ENCODE data around the gene MTTP.

MTTP gene

DNA sequence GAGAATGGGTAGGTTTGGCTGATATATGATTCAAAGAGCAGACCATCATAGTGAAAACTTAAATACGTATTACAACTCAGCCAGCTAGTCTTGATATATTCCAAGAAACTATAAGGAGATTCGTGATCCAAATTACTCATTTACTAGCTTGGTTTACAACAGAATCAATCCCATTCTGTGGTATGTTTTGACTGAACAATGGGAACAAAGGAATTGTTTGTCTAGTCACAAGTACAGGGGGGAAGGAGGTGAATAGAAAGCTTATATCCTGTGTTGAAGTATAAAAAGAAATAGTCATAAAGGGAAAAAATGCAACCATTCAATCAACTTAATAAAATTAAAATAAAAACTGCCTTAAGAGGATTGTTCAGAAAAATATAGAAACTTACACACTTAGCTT lies 66.1 kb downstream of the MTTP start:
- no peak for DNase-seq (ENCODE audit: low read depth in 1 of 2, low spot score in 1 of 2)

DNA sequence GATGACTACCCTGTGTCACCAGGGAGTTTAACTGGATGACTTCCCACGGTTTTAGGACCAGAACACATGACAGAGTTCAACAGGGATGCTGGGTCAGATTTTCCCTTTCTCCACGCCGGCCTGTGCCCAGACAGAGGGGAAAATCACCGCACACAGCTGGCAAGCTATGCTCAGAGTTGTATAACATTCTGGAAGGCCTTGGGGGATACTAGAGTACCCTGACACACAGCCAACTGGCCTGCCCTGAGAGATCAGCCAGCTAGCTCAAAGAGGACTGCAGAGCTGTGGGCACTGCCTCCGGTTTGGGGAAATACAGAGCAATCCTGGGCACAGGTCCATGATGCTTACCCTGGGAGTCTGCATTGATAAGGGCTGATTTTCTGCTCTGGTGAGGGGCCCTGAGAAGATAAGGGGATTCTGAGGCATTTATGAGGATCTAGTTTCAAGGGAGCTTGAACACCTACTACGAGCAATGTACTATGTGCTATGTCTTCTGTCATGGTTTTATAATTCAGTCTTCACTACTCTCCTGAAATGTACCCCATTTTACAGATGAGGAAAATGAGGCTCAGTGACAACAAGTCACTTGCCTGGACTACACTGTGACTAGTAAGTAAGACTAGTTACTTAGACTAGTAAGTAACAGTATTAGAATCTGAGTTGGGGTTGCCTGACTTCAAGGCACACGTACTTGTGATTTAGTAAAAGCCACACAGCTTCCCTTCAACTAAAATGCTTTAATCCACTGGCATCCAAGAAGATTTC lies 68.3 kb downstream of the MTTP start:
- no peak for DNase-seq (ENCODE audit: low read depth in 1 of 2, low spot score in 1 of 2)

DNA sequence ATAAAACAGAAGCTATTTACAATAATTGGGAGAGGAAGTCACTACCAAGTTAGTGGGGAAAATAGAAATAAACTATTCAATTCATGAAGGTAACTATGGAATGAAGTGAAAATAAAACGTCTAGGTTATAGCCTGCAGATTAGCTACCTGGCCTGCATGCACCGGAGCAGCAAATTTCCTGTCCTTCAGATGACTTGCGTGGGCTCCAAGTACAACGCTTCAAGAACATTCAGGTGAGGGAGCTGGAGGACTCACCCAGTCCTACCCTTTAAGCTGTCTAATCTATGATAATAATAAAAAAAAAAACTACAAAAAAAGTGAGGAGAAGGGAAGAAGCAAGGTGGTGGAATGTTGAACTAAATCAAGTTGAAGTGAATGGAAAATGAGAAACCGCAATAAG lies 69.8 kb downstream of the MTTP start:
- DNase-seq (ENCODE audit: low read depth in 1 of 2, low spot score in 1 of 2): no peak

DNA sequence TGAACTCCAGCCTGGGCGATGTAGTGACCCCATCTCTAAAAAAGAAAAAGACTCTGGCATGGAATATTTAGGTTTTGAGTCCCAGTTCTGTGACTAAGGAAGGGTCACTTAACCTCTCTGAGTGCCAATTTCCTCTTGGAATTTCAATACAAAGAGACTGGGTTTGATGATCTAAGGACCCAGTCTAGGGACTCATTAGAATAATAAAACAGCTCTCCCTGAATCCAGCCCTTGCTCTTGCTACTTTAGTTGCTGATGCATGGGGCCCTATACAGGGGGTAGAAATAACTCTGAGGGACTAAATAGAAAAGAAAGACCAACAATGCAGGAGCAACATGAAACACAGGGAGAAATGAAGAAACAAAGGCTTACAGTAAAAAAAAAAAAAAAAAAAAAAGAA lies 70.4 kb downstream of the MTTP start:
- DNase-seq (ENCODE audit: low read depth in 1 of 2, low spot score in 1 of 2): no peak

DNA sequence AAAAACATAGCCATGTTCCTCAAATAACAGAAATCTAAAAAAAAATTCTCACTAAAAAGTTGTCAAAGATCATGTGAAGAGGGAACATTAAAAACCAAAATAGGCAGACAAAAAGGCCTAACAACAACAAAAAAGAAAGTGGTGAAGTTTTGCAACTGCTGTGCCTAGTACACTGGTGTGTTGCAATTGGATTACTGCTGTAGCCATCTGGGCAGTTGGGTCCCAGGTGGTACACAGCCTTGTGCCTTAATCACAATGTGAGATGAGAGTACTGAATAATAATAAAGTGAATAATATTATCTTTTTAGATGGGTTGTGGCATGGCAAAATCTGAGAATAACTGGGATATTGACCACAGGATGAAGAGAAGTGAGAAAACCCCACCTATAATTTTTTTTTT lies 71.0 kb downstream of the MTTP start:
- no peak for DNase-seq (ENCODE audit: low read depth in 1 of 2, low spot score in 1 of 2)

DNA sequence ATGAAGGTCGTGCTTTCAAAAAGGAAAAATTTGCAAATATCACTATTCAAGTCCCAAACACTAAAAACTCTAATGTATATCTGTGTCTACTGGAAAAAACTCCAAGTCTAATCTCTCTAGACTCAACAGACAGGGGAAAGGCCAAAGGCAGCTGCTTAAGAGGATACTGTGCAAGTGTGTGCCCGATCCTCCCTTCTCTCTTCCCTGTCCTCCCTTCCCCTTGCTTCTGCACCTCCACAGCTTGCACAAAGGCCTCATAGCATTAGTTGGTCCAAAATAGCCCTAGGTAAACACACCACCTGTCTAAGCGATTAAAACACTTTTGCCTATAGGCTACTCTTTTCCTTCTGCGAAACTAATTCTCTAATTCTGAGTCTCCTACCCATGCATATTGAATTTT lies 72.4 kb downstream of the MTTP start:
- no peak for DNase-seq (ENCODE audit: low read depth in 1 of 2, low spot score in 1 of 2)

DNA sequence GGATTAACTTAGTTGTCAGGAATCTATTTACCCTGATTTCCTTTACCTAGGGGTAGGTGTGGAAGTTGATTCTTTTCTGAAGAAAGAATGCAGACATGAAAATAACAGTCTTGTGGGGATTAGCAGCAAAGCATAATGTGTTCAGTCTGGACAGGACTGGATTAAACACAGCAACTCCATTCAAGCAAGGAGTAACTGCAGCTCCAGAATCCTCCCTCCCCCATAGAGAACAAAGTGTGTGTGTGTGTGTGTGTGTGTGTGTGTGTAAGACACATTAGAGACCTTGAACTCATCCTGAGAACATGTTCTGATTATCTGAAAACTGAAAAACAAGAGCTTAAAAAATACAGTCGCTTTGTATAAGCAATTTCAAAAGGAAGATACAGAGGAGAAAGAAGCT lies 73.7 kb downstream of the MTTP start:
- DNase-seq (ENCODE audit: low read depth in 1 of 2, low spot score in 1 of 2): no peak

DNA sequence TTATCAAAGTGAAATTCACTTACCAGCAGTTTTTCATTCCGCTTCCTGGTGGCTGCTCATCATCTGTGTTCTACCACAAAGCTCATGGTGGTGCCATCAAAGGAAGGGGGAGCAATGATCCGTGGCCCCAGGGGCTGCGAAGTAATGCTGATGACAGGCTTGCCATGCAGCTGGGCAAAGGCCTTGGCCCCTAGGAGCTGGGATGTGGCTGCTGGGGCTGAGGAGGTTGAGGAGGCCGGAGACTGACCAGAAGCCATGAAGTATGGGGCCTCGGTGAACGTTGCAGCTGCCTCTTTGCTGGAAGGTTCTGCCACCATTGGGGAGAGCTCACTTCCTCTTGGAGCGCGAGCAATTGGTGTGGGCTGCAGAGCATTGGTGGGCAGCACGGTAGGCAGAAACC lies 74.6 kb downstream of the MTTP start:
- DNase-seq (ENCODE audit: low read depth in 1 of 2, low spot score in 1 of 2): no peak

DNA sequence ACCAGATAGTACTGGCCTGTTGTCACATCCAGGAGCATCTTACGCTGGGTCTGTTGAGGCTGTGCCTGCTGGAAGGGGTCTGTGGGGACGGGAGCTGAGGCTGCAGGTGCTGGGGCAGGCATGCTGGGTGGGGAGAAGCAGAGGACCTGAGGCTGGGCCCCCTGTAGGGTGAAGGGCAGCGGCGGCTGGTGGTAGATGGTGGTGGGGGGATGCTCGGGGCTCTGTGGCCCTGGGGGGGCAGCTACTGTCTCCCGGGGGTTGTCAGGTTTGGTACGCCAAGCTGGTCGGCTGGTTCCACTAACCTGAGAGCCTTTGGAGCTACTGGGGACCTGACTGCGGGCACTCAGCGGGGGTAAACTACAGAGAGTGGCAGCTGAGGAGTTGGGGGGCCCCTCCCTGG lies 75.2 kb downstream of the MTTP start:
- DNase-seq (ENCODE audit: low read depth in 1 of 2, low spot score in 1 of 2): no peak

DNA sequence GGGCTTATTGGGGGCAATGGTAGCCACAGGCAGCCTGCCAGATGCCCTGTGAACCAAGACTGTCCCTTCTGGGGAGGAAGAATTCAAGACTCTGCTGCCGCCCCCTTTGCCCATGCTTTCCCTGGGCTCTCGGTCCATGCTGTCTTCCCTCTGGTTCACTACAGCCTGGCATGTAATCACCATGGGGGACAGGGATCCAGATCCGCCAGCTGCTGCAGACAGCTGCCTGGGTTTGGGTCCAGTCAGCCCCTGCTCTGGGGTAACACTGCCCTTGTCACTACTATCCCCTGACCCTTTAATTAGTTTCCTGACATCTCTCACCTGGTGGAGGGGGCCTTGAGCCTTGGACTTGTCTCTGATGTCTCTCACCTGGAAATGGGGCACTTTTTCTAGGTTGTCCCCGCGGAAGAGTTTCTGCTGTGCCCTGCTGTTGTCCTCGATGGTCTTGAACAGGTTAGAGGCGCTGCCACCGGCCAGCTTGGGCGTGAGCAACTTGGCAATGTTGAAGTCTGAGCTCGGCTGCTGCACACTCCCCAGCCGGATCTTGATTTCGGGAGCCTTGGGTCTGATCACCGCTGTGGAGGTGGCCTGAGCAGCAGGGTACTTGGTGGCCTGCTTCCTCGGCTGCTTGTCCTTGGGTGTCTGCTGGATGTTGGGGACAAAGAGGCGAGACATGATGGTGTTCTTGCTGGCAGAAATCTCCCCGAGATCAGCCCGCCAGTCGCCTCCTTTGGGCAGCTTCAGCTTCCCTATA lies 76.6 kb downstream of the MTTP start:
- no peak for DNase-seq (ENCODE audit: low read depth in 1 of 2, low spot score in 1 of 2)

DNA sequence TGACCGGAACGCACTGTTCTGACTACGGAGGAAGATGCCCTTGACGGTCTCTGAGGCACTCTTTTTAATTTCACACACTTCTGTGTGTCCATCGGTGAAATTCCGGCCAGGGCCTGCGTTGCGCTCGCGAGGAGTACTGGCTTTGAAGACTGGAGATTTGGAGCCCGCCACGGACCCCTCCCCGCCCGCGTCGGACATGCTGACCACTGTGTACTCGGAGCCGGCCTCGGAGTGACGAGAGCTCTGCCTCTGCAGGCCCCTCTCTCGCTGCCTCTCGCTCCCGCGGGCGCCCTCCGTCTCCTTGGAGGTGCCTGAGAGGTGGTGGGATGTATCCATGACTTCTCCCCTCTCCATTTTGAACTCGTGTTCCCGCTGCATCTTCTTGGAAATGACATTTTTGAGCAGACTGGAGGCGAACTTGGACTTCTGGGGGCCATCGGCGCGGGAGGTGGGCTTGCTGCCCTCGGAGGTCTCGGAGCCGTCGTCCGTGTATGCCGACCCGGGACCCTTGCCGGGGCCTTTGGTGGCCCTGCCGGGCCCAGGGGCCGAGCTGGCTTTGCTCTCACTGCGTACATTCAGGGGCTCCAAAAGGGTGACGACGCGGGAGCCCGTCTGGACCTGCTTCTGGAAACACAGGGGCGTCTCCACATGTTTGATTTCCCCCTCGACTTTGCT lies 77.3 kb downstream of the MTTP start:
- no peak for DNase-seq (ENCODE audit: low read depth in 1 of 2, low spot score in 1 of 2)

DNA sequence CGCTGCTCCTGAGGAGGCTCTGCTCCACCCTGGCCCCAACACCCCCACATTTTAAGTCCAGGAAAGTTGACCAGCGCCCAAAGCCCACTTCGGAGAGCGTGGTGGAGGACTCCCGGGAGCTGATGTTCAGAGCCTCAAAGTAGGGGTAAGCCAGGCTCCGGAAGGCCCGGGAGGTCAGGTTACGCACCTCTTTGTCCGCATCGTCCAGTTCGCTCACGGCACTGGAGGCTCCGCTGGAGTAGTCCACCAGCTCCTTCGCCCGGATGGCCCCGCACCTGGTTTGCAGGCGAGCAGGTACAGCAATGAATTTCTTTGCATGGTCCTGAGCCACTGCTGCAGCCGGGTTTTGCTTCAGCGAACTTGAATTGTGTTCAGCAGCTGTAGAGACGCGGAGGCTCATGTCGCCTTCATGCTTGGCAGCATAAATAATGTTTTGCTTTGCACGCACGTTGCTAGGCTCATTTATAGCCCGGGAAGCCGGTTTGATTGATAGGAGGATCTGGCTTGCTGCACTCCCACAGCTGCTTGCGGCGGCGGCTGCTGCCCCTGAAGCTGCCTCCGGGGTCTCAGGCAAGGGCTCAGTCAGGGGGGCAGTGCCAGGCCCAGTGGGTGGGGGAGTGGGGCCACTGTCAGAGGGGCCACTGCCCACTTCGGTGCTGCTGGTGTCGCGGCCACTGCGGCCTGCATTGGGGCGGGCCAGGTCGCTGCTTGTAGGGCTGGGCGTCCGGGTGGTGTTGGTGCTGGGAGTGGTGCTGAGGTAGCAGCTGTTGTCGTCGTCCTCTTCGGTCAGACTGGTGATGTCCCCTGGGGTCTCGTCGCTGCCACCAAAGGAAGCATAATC lies 78.2 kb downstream of the MTTP start:
- DNase-seq (ENCODE audit: low read depth in 1 of 2, low spot score in 1 of 2): no peak

DNA sequence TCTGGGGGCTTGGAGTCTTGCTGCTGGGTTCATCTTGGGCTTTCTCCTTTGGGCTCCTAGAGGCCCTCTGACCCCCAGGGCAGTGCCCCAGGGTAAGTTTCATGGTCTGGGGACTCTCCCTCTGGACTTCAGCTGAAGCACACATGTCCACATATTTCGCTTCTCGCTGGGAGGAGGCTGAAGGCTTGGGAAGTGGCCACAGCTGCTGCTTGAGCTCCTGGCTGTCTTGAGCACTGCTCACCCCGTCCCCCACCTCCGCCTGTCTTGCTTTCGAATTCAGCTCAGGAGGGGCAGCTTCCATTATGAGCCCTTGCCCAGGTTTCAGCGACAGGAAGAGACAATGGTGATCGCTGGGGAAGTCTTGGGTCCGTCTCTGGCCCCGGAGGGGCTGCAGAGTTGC lies 79.3 kb downstream of the MTTP start:
- DNase-seq (ENCODE audit: low read depth in 1 of 2, low spot score in 1 of 2): no peak

DNA sequence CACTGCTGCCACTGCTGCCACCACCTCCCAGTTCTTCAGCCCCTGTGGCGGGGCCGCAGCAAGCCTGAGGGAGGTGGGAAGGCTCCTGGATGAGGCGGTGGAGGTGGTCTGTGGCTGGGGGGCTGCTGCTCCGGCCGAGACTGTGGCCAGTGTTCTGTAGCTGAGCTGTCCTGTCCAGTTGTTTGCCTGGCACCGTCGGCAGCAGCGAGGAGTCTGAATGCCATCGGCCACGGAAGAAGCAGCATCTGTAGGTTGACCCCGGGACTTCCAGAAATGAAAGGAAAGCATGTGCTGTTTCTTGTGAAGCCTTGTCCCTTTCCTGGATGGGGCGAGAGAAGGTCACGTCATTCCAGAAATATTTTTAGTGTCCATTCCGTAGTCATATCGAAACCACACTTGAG lies 79.7 kb downstream of the MTTP start:
- no peak for DNase-seq (ENCODE audit: low read depth in 1 of 2, low spot score in 1 of 2)

DNA sequence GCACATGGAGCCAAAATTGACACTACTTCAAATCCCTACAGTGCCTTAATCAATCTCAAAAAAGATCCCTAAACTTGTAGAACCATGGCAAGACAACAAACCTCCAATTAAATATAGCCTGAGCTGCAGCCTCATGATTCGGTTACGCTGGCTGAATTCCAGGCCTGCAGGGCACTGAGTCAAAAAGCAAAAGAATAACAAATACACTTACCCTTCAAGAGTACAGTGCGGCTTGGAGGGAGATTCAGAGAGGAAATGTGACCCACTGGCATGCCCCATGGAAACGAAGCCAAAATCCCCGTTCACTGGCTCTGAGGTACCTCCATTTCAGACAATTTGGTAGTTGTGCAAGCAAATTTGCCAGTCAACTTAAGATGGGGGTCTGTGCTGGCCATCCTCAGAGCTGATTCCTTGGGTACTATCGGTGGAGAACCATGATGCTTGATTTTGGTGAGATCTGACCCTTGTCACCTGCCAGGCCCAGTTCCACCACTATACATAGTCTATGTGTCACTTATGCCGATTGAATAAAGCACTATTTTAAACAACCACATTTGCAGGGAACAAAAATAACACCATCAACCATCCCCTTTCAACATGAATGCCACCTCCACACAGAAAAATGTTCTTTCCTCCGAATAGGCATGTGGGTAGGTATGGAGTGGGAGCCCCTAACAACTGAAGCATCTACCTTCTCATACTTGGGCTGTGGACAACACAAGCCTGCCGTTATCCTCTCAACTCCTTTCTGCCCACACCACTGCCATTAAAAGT lies 80.9 kb downstream of the MTTP start:
- no peak for DNase-seq (ENCODE audit: low read depth in 1 of 2, low spot score in 1 of 2)

DNA sequence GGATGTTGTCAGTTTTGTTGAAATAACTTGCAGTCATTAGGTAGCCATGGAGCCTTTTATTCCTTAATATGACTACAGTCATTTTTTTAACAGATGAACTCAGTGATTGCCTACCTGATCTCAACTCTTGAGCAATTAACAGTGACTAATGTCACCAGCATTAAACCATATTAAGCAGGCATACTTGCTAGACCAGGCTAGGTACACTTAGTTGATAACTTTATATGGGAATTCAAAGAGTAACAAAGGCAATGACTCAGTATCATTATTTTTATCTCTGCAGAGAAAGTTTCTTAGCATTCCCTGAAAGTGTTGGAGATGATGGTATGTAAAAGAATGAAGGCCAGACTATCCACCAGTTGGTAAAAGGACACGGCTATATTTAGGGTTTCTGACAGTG lies 83.2 kb downstream of the MTTP start, which contains the start of gene C4orf54:
Gene C4orf54 (minus strand): TSS at position 31 of the 400 bp plus-strand sequence. CDS start 3,180 bp downstream, outside the sequence.
- no peak for DNase-seq (ENCODE audit: low read depth in 1 of 2, low spot score in 1 of 2)

DNA sequence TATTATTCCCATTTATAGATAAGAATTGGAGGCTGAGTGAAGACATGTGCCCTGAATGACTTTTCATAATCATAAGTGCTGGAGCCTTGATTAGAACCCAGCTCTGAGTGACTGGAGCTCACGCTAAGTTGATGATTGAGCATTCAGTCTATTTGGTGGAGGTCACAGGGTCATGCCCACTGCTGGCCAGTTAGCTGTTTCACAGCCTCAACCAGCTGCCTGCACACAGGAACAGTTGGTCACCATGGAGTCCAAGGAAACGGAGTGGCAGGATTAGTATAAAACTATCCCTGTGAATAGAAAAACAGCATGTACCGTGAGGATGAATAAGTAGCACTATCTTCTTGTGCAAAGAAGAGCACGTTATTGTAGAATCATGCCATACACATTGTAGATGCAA lies 84.0 kb downstream of the MTTP start:
- DNase-seq (ENCODE audit: low read depth in 1 of 2, low spot score in 1 of 2): no peak

DNA sequence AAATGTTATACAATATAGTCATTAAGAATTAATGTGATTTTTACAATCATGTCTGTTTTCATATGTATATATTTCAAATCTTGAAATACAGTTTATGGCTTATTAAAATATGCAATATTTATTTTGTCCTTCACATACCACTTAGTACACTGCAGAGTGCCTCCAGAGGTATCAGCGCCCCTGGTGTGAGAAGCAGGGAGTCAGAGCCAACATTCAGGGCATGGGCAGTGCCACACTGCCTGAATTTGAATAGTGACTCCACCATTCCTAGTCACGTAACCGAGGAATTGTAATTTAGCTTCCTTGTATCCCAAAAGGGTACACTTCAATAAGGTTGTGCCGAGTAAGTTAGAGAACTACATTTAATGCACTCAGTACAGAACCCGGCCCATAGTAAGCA lies 87.3 kb downstream of the MTTP start:
- DNase-seq (ENCODE audit: low read depth in 1 of 2, low spot score in 1 of 2): no peak

DNA sequence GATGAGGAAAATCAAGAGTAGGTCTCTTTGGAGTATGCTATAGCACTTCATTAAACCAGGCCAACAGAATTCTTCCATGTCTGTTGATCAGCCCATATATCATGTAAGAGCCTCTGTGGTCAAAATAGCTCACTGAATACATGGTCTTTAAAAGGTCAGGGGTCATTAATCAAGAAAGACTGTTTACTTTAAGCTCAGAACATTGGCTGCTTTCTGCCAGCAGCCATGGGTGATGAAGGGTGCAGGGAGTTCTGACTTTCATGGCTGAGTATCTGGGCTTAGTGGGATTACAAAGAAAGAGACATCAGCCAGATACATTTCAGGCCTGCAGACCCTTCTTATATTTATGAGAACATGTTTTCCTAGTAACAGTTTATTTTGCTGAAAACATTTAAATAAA lies 90.1 kb downstream of the MTTP start:
- no peak for DNase-seq (ENCODE audit: low read depth in 1 of 2, low spot score in 1 of 2)

DNA sequence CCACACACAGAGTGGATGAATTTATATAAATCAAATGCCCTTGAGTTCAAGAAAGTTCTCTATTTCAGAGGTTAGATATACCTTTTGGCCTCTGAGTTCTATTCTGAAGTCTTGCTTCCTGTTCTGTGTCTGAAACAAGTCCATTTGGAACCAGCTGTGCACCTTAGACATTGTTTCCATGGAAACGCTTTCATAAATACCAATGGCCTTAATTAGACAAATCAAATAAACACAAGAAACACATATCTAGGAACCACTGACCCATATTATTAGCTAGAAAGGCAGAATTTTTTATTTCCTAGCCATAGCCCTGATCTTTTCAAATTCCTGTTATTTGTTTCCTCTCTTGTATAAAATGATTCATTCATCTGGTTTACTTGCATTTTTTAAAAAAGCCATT lies 91.4 kb downstream of the MTTP start:
- no peak for DNase-seq (ENCODE audit: low read depth in 1 of 2, low spot score in 1 of 2)

DNA sequence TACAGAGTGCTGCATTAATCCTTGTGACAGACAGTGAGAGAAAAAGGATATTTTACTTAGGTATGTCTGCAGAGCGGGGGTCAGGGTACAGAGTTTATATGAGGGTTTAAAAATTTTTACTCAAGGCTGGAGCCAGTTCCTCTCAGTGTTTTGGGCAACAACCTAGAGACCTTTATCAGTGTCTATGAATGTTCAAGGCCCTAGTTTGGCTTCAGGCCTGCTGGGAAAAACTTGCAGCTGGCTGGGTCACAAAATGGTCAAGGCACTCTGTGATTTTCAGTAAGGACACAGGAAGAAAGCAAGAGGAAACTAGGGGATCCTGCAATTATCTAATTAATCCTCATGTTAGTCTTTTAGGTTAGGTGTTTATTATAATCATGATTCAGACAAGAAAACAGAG lies 93.8 kb downstream of the MTTP start:
- DNase-seq (ENCODE audit: low read depth in 1 of 2, low spot score in 1 of 2): no peak

Measured in activated CD4-positive, alpha-beta T cell treated with anti-CD3 and anti-CD28 coated beads, Interleukin-2, amount 50 U/mL, for 24 hours (primary cell).